Measurements from ENCODE around the gene NTMT1. TPM values are rescaled to one million over a fixed set of nuclear protein-coding genes. Genes with fewer than 3 reads are reported as not detected.

Gene NTMT1
- polyA plus RNA-seq, 4 donors = 42.5 to 64.3 (median 45.5) TPM

DNA sequence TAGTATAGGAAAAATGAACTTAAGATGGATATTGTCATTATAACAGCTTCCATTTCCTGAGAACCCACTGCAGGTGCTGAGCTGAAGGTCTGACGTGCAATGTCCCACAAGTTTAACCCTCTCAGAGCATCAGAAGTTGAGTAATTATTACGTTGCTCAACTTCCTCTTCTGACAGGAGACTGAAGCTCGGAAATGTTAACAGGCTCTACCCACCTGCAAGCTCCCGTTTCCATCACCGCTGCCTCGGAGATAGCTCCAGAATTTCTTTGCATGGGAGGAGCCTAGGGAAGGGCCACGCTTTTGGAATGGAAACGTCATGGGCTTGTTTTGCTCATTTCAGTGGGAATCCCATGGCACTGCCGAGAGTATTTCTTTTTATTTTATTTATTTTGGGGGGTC is 1.0 kb upstream of the NTMT1 start:
- Histone ChIP-seq H3K36me3 (ENCODE audit: control insufficient read depth in 3 of 3, insufficient read depth in 2 of 3, low read depth in 1 of 3, low read length in 3 of 3) (peaks cover 0 to 24% (median 0%) of the 10 kb centered on the region in 3 donors), H3K4me1 (ENCODE audit: control insufficient read depth in 3 of 3, insufficient read depth in 2 of 3, low read depth in 1 of 3, low read length in 2 of 3) (peaks cover 4 to 31% (median 5%) of the 10 kb centered on the region in 3 donors), H3K9me3 (ENCODE audit: control insufficient read depth in 2 of 2, insufficient read depth in 1 of 2, low read depth in 1 of 2, low read length in 1 of 2) (no peaks in the 10 kb centered on the region), H3K4me3 (ENCODE audit: low read depth in 1 of 3, low read length in 3 of 3) (no peak overlapping the region), H3K27ac (ENCODE audit: low read depth in 1 of 3, low read length in 2 of 3) (no peak overlapping the region), H3K27me3 (ENCODE audit: control insufficient read depth in 3 of 3, insufficient read depth in 3 of 3, low read length in 3 of 3) (peaks cover 0 to 8% (median 0%) of the 10 kb centered on the region in 3 donors)
- DNase-seq (no peak), FAIRE-seq (no peak)
- WGBS, 3 donors = 23 to 32% (median 29%) methylated on average over 9 of the region's 9 CpGs

GRCh38 chr9:129626625-129627284 is 792 bp downstream of the NTMT1 start:
- WGBS, 3 donors = 1 to 3% (median 1%) methylated on average over 20 of the region's 20 CpGs
- no peaks in the 10 kb centered on the region for H3K9me3 ChIP-seq (ENCODE audit: control insufficient read depth in 2 of 2, insufficient read depth in 1 of 2, low read depth in 1 of 2, low read length in 1 of 2)
- H3K36me3 ChIP-seq (ENCODE audit: control insufficient read depth in 3 of 3, insufficient read depth in 2 of 3, low read depth in 1 of 3, low read length in 3 of 3) = peaks cover 0 to 42% (median 0%) of the 10 kb centered on the region in 3 donors
- FAIRE-seq (no peak), DNase-seq (peak; percentile 83 to 84)
- peaks cover 4 to 23% (median 5%) of the 10 kb centered on the region in 3 donors for H3K4me1 ChIP-seq (ENCODE audit: control insufficient read depth in 3 of 3, insufficient read depth in 2 of 3, low read depth in 1 of 3, low read length in 2 of 3)
- peak overlapping the region; percentile 57 to 85 (median 65) for H3K4me3 ChIP-seq (ENCODE audit: low read depth in 1 of 3, low read length in 3 of 3)
- no peaks in the 10 kb centered on the region for H3K27me3 ChIP-seq (ENCODE audit: control insufficient read depth in 3 of 3, insufficient read depth in 3 of 3, low read length in 3 of 3)
- H3K27ac ChIP-seq (ENCODE audit: low read depth in 1 of 3, low read length in 2 of 3) = peak overlapping the region; percentile 39 to 98 (median 92)

DNA sequence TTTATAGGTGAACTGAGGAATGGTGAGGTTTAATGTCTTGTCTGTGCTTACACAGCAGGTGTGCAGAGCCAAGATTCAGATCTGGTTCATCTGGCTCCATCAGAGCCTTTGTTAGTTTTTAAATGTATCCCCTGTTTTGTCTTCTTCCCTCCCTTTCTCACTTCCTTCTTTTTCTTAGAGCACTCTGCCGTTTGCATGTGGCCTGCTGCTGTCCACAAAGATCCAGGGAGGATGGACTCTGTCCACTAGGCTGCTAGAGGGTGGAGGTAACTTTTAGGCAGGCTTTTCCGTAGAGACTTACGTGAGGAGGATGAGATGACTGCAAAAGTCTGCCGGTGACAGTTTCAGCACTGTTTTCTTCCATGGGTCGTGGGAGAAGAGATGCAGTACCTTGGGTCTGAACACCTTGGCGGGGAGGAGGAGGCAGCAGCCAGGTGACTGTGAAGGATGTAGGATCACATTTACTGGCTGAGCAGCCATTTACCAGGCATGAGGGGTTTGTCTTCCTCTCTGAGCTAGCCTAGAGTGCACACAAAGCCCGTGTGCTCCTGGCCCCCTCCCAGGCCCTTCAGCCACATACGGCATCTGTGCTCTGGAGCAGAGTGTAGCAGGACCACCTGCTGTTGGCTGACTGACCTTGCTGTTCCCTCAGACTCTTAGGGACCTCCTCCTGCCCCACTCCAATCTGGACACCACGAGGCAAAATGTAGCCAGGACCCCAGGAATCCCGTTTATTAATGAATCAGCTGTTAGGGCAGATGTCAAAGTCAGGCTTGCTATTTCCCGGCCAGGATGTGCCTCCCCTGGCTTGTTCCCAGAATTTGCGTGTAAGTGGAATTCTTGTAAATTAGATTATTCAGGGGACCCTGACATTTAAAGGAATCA is 1.8 kb downstream of the NTMT1 start:
- Histone ChIP-seq H3K4me1 (ENCODE audit: control insufficient read depth in 3 of 3, insufficient read depth in 2 of 3, low read depth in 1 of 3, low read length in 2 of 3) (peaks cover 4 to 23% (median 5%) of the 10 kb centered on the region in 3 donors), H3K36me3 (ENCODE audit: control insufficient read depth in 3 of 3, insufficient read depth in 2 of 3, low read depth in 1 of 3, low read length in 3 of 3) (peaks cover under 1 to 52% (median 3%) of the 10 kb centered on the region in 3 donors), H3K4me3 (ENCODE audit: low read depth in 1 of 3, low read length in 3 of 3) (peak overlapping the region in 2 of 3 donors; percentile 57 to 65), H3K9me3 (ENCODE audit: control insufficient read depth in 2 of 2, insufficient read depth in 1 of 2, low read depth in 1 of 2, low read length in 1 of 2) (no peaks in the 10 kb centered on the region), H3K27me3 (ENCODE audit: control insufficient read depth in 3 of 3, insufficient read depth in 3 of 3, low read length in 3 of 3) (no peaks in the 10 kb centered on the region), H3K27ac (ENCODE audit: low read depth in 1 of 3, low read length in 2 of 3) (peak overlapping the region in 1 of 3 donors; percentile 39)
- no peak for DNase-seq
- 48 to 53% (median 50%) methylated on average over 12 of the region's 12 CpGs for WGBS, 3 donors
- no peak for FAIRE-seq

GRCh38 chr9:129628709-129629108 is 2.7 kb downstream of the NTMT1 start:
- Histone ChIP-seq H3K9me3 (ENCODE audit: control insufficient read depth in 2 of 2, insufficient read depth in 1 of 2, low read depth in 1 of 2, low read length in 1 of 2) (no peaks in the 10 kb centered on the region), H3K27me3 (ENCODE audit: control insufficient read depth in 3 of 3, insufficient read depth in 3 of 3, low read length in 3 of 3) (no peaks in the 10 kb centered on the region), H3K4me3 (ENCODE audit: low read depth in 1 of 3, low read length in 3 of 3) (no peak overlapping the region), H3K27ac (ENCODE audit: low read depth in 1 of 3, low read length in 2 of 3) (no peak overlapping the region), H3K4me1 (ENCODE audit: control insufficient read depth in 3 of 3, insufficient read depth in 2 of 3, low read depth in 1 of 3, low read length in 2 of 3) (peaks cover 4 to 23% (median 5%) of the 10 kb centered on the region in 3 donors), H3K36me3 (ENCODE audit: control insufficient read depth in 3 of 3, insufficient read depth in 2 of 3, low read depth in 1 of 3, low read length in 3 of 3) (peaks cover 6 to 62% (median 7%) of the 10 kb centered on the region in 3 donors)
- FAIRE-seq (no peak), DNase-seq (no peak)
- WGBS, 3 donors = 79 to 81% (median 79%) methylated on average over 6 of the region's 6 CpGs

- peaks cover 8 to 68% (median 12%) of the 10 kb centered on the region in 3 donors for H3K36me3 ChIP-seq (ENCODE audit: control insufficient read depth in 3 of 3, insufficient read depth in 2 of 3, low read depth in 1 of 3, low read length in 3 of 3)
- no peaks in the 10 kb centered on the region for H3K27me3 ChIP-seq (ENCODE audit: control insufficient read depth in 3 of 3, insufficient read depth in 3 of 3, low read length in 3 of 3)
- H3K9me3 ChIP-seq (ENCODE audit: control insufficient read depth in 2 of 2, insufficient read depth in 1 of 2, low read depth in 1 of 2, low read length in 1 of 2) = no peaks in the 10 kb centered on the region
- WGBS, 3 donors = 80 to 83% (median 83%) methylated on average over 8 of the region's 8 CpGs
- peaks cover 4 to 23% (median 5%) of the 10 kb centered on the region in 3 donors for H3K4me1 ChIP-seq (ENCODE audit: control insufficient read depth in 3 of 3, insufficient read depth in 2 of 3, low read depth in 1 of 3, low read length in 2 of 3)
- FAIRE-seq (no peak), DNase-seq (no peak)
- H3K4me3 ChIP-seq (ENCODE audit: low read depth in 1 of 3, low read length in 3 of 3) = no peak overlapping the region
- no peak overlapping the region for H3K27ac ChIP-seq (ENCODE audit: low read depth in 1 of 3, low read length in 2 of 3)
Observed at GRCh38 chr9:129629251-129629820, 3.4 kb downstream of the NTMT1 start.

GRCh38 chr9:129630967-129631673 is 5.2 kb downstream of the NTMT1 start:
- Histone ChIP-seq H3K4me3 (ENCODE audit: low read depth in 1 of 3, low read length in 3 of 3) (no peak overlapping the region), H3K9me3 (ENCODE audit: control insufficient read depth in 2 of 2, insufficient read depth in 1 of 2, low read depth in 1 of 2, low read length in 1 of 2) (no peaks in the 10 kb centered on the region), H3K27me3 (ENCODE audit: control insufficient read depth in 3 of 3, insufficient read depth in 3 of 3, low read length in 3 of 3) (no peaks in the 10 kb centered on the region), H3K4me1 (ENCODE audit: control insufficient read depth in 3 of 3, insufficient read depth in 2 of 3, low read depth in 1 of 3, low read length in 2 of 3) (peaks cover 4 to 17% (median 5%) of the 10 kb centered on the region in 3 donors), H3K36me3 (ENCODE audit: control insufficient read depth in 3 of 3, insufficient read depth in 2 of 3, low read depth in 1 of 3, low read length in 3 of 3) (peaks cover 16 to 86% (median 17%) of the 10 kb centered on the region in 3 donors), H3K27ac (ENCODE audit: low read depth in 1 of 3, low read length in 2 of 3) (no peak overlapping the region)
- FAIRE-seq (no peak), DNase-seq (no peak)
- 69 to 80% (median 70%) methylated on average over 21 of the region's 21 CpGs for WGBS, 3 donors

GRCh38 chr9:129631674-129632129 is 5.7 kb downstream of the NTMT1 start:
- H3K27me3 ChIP-seq (ENCODE audit: control insufficient read depth in 3 of 3, insufficient read depth in 3 of 3, low read length in 3 of 3) = no peaks in the 10 kb centered on the region
- DNase-seq = no peak
- WGBS, 3 donors = 72 to 82% (median 79%) methylated on average over 19 of the region's 19 CpGs
- peaks cover 16 to 92% (median 17%) of the 10 kb centered on the region in 3 donors for H3K36me3 ChIP-seq (ENCODE audit: control insufficient read depth in 3 of 3, insufficient read depth in 2 of 3, low read depth in 1 of 3, low read length in 3 of 3)
- H3K4me1 ChIP-seq (ENCODE audit: control insufficient read depth in 3 of 3, insufficient read depth in 2 of 3, low read depth in 1 of 3, low read length in 2 of 3) = peaks cover 4 to 17% (median 5%) of the 10 kb centered on the region in 3 donors
- no peak overlapping the region for H3K4me3 ChIP-seq (ENCODE audit: low read depth in 1 of 3, low read length in 3 of 3)
- no peak overlapping the region for H3K27ac ChIP-seq (ENCODE audit: low read depth in 1 of 3, low read length in 2 of 3)
- no peaks in the 10 kb centered on the region for H3K9me3 ChIP-seq (ENCODE audit: control insufficient read depth in 2 of 2, insufficient read depth in 1 of 2, low read depth in 1 of 2, low read length in 1 of 2)
- FAIRE-seq = no peak

Measured in small intestine (tissue), 7 donors.